Renal cortical epithelial cell (primary cell): ENCODE measurements around the gene DGKB. TPM values are rescaled to one million over a fixed set of nuclear protein-coding genes. Genes with fewer than 3 reads are reported as not detected.
A peak's percentile ranks its signal among the peaks of the same experiment; 100 is the strongest.
"Not testable (repeated sequence)": the region's sequence is repeated elsewhere in the genome, so short reads cannot be mapped to it uniquely, and the experiment has no call there.

Experiments used
- DNase-seq: peaks from one replicate; pipeline ENCODE4 v3.0.0-alpha.2; 2011; ENCODE audit warnings: low read depth
- total RNA-seq: library from RNA; depleted of rRNA; stranded (reverse); fragments of >200 nt; gene quantifications from 2 replicates; pipeline ENCODE4 v1.2.3, GENCODE V29; 2014

DGKB gene
- total RNA-seq, 1 donor from 2014 or later: not detected

- DNase-seq: not testable (repeated sequence)
These were observed 443.7 kb downstream of the DGKB start for GRCh38 chr7:14458846-14459245.

GRCh38 chr7:14457568-14458453, 444.7 kb downstream of the DGKB start:
- DNase-seq: peak; percentile 80

- DNase-seq: no peak
These were observed 453.3 kb downstream of the DGKB start for GRCh38 chr7:14449291-14449690.

GRCh38 chr7:14446829-14447228, 455.7 kb downstream of the DGKB start:
- no peak for DNase-seq

GRCh38 chr7:14446219-14446618, 456.3 kb downstream of the DGKB start:
- DNase-seq: no peak

- DNase-seq: no peak
These were observed 464.2 kb downstream of the DGKB start for GRCh38 chr7:14438366-14438765.

- DNase-seq: no peak
These were observed 465.7 kb downstream of the DGKB start for GRCh38 chr7:14436878-14437277.

GRCh38 chr7:14432924-14433323, 469.6 kb downstream of the DGKB start:
- DNase-seq: no peak

GRCh38 chr7:14430926-14431325, 471.6 kb downstream of the DGKB start:
- no peak for DNase-seq

- no peak for DNase-seq
These were observed 477.0 kb downstream of the DGKB start for GRCh38 chr7:14425559-14425958.

- DNase-seq: no peak
These were observed 477.9 kb downstream of the DGKB start for GRCh38 chr7:14424675-14425074.

GRCh38 chr7:14420768-14421167, 481.8 kb downstream of the DGKB start:
- DNase-seq: no peak

GRCh38 chr7:14419531-14419930, 483.0 kb downstream of the DGKB start:
- DNase-seq: no peak

GRCh38 chr7:14418633-14419032, 483.9 kb downstream of the DGKB start:
- no peak for DNase-seq

GRCh38 chr7:14414274-14414986, 488.1 kb downstream of the DGKB start:
- DNase-seq: peak; percentile 18

GRCh38 chr7:14407246-14408015, 495.1 kb downstream of the DGKB start:
- DNase-seq: no peak

GRCh38 chr7:14403587-14403986, 499.0 kb downstream of the DGKB start:
- DNase-seq: peak; percentile 68

GRCh38 chr7:14400271-14400670, 502.3 kb downstream of the DGKB start:
- no peak for DNase-seq

GRCh38 chr7:14398526-14398925, 504.0 kb downstream of the DGKB start:
- DNase-seq: no peak

- no peak for DNase-seq
These were observed 506.7 kb downstream of the DGKB start for GRCh38 chr7:14395860-14396259.

GRCh38 chr7:14394786-14395185, 507.8 kb downstream of the DGKB start:
- no peak for DNase-seq

GRCh38 chr7:14389595-14389994, 513.0 kb downstream of the DGKB start:
- no peak for DNase-seq
